HepG2 (cell line): ENCODE measurements around the gene MISFA. TPM values are rescaled to one million over a fixed set of nuclear protein-coding genes. Genes with fewer than 3 reads are reported as not detected.
A peak's percentile ranks its signal among the peaks of the same experiment; 100 is the strongest.

Source experiments
- ASH2L ChIP-seq: fragments of 300-600, 200-600 bp; sonication (generic); IDR thresholded peaks from 2 replicates; pipeline ENCODE4 v1.7.0; 2017; ENCODE audit warnings: low read depth, mild to moderate bottlenecking, moderate library complexity, mixed read lengths, low read length; ENCODE audit not compliant: insufficient read length
- BRCA1 ChIP-seq: sonication (generic); formaldehyde crosslinking; IDR thresholded peaks from 2 replicates; pipeline ENCODE4 v1.4.0; 2020; ENCODE audit warnings: missing genetic modification reagents
- DNMT3B ChIP-seq: conservative IDR thresholded peaks from 2 replicates; pipeline ENCODE4 v1.6.1; 2016; ENCODE audit warnings: missing biosample characterization, control low read depth
- ETV5 ChIP-seq: IDR thresholded peaks from 2 replicates; pipeline ENCODE4 v1.6.1; 2018; ENCODE audit warnings: missing biosample characterization, missing genetic modification reagents, inconsistent platforms, borderline replicate concordance
- MIXL1 ChIP-seq: IDR thresholded peaks from 2 replicates; pipeline ENCODE4 v1.6.1; 2016
- RELA ChIP-seq: sonication (generic); formaldehyde crosslinking; IDR thresholded peaks from 2 replicates; pipeline ENCODE4 v1.4.0; 2020; ENCODE audit warnings: missing genetic modification reagents
- RFXANK ChIP-seq: IDR thresholded peaks from 2 replicates; pipeline ENCODE4 v1.6.1; 2016
- SP4 ChIP-seq: sonication (generic); formaldehyde crosslinking; IDR thresholded peaks from 2 replicates; pipeline ENCODE4 v1.8.1; 2023; ENCODE audit warnings: mild to moderate bottlenecking, missing genetic modification reagents
- XBP1 ChIP-seq: sonication (generic); formaldehyde crosslinking; IDR thresholded peaks from 2 replicates; pipeline ENCODE4 v1.5.0; 2020; ENCODE audit warnings: missing genetic modification reagents
- ZKSCAN1 ChIP-seq: fragments of 150-350 bp; IDR thresholded peaks from 2 replicates; pipeline ENCODE4 v1.6.1; 2014; ENCODE audit warnings: low read length
- ZNF101 ChIP-seq: sonication (generic); formaldehyde crosslinking; IDR thresholded peaks from 2 replicates; pipeline ENCODE4 v1.4.0; 2020; ENCODE audit warnings: mild to moderate bottlenecking, low read depth, missing genetic modification reagents, borderline replicate concordance
- ZNF644 ChIP-seq: IDR thresholded peaks from 2 replicates; pipeline ENCODE4 v1.6.1; 2016; ENCODE audit warnings: low read depth
- ZNF780A ChIP-seq: sonication (generic); formaldehyde crosslinking; IDR thresholded peaks from 2 replicates; pipeline ENCODE4 v1.8.0; 2022; ENCODE audit warnings: mild to moderate bottlenecking, missing genetic modification reagents, moderate library complexity
- ZNF839 ChIP-seq: sonication (generic); formaldehyde crosslinking; IDR thresholded peaks from 2 replicates; pipeline ENCODE4 v1.4.0; 2020; ENCODE audit warnings: missing genetic modification reagents, mild to moderate bottlenecking, borderline replicate concordance
- polyA plus RNA-seq, 8 experiments: library from polyadenylated mRNA; depleted of rRNA in 3 of 8; stranded (reverse) in 7 of 8; unstranded in 1 of 8; fragments of >200 nt; fragmentation: Illumina TruSeq in 4 of 8; extraction: Trizol in 4 of 8; gene quantifications; 2 replicates each; pipeline versions ENCODE4 v1.2.1 to v1.2.3, GENCODE V29; 2011 to 2016; ENCODE audit warnings: low read depth in 4 of 8, missing spikeins in 1 of 8, mixed read lengths in 1 of 8; ENCODE audit not compliant: insufficient read depth in 1 of 8
- total RNA-seq, 5 experiments: library from RNA; depleted of rRNA; stranded (reverse); fragments of >200 nt; fragmentation: Illumina TruSeq; extraction: Trizol; gene quantifications; 2 replicates each; pipeline ENCODE4 v1.2.3, GENCODE V29; 2016; ENCODE audit warnings: low read depth in 1 of 5
- TF ChIP-seq, protein P1 (sequence below): sonication (generic); formaldehyde crosslinking; IDR thresholded peaks from 2 replicates; pipeline ENCODE4 v1.9.0; 2021; ENCODE audit warnings: mild to moderate bottlenecking, missing genetic modification reagents
- TF ChIP-seq, protein P2 (sequence below): sonication (generic); formaldehyde crosslinking; IDR thresholded peaks from 2 replicates; pipeline ENCODE4 v1.5.0; 2020; ENCODE audit warnings: missing genetic modification reagents, mild to moderate bottlenecking, borderline replicate concordance
- TF ChIP-seq, protein P3 (sequence below): sonication (generic); formaldehyde crosslinking; conservative IDR thresholded peaks from 2 replicates; pipeline ENCODE4 v1.4.0; 2020; ENCODE audit warnings: missing genetic modification reagents
- TF ChIP-seq, protein P4 (sequence below): sonication (generic); formaldehyde crosslinking; conservative IDR thresholded peaks from 2 replicates; pipeline ENCODE4 v1.8.0; 2022; ENCODE audit warnings: low read depth, missing genetic modification reagents

MISFA gene
- total and polyA plus RNA-seq, 2 of the 13 experiments (the other 11 are each of a cell fraction or from before 2014, with no cell fraction given): 1.4 to 5.4 TPM

GRCh38 chr11:18588297-18589252 is 11.0 kb upstream of the MISFA start, which contains the start of gene UEVLD (continued):
- peak; percentile 89 for TF ChIP-seq ETV5 (CRISPR knock-in tag)
- TF ChIP-seq RFXANK (CRISPR knock-in tag): 0 out of 2 replicates have a peak, but pooled peaks have one; percentile 40
- TF ChIP-seq, protein P1, sequence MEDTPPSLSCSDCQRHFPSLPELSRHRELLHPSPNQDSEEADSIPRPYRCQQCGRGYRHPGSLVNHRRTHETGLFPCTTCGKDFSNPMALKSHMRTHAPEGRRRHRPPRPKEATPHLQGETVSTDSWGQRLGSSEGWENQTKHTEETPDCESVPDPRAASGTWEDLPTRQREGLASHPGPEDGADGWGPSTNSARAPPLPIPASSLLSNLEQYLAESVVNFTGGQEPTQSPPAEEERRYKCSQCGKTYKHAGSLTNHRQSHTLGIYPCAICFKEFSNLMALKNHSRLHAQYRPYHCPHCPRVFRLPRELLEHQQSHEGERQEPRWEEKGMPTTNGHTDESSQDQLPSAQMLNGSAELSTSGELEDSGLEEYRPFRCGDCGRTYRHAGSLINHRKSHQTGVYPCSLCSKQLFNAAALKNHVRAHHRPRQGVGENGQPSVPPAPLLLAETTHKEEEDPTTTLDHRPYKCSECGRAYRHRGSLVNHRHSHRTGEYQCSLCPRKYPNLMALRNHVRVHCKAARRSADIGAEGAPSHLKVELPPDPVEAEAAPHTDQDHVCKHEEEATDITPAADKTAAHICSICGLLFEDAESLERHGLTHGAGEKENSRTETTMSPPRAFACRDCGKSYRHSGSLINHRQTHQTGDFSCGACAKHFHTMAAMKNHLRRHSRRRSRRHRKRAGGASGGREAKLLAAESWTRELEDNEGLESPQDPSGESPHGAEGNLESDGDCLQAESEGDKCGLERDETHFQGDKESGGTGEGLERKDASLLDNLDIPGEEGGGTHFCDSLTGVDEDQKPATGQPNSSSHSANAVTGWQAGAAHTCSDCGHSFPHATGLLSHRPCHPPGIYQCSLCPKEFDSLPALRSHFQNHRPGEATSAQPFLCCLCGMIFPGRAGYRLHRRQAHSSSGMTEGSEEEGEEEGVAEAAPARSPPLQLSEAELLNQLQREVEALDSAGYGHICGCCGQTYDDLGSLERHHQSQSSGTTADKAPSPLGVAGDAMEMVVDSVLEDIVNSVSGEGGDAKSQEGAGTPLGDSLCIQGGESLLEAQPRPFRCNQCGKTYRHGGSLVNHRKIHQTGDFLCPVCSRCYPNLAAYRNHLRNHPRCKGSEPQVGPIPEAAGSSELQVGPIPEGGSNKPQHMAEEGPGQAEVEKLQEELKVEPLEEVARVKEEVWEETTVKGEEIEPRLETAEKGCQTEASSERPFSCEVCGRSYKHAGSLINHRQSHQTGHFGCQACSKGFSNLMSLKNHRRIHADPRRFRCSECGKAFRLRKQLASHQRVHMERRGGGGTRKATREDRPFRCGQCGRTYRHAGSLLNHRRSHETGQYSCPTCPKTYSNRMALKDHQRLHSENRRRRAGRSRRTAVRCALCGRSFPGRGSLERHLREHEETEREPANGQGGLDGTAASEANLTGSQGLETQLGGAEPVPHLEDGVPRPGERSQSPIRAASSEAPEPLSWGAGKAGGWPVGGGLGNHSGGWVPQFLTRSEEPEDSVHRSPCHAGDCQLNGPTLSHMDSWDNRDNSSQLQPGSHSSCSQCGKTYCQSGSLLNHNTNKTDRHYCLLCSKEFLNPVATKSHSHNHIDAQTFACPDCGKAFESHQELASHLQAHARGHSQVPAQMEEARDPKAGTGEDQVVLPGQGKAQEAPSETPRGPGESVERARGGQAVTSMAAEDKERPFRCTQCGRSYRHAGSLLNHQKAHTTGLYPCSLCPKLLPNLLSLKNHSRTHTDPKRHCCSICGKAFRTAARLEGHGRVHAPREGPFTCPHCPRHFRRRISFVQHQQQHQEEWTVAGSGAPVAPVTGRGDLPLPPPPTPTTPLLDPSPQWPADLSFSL (CRISPR knock-in tag): no peak
- no peak for TF ChIP-seq MIXL1 (CRISPR knock-in tag)
- TF ChIP-seq ASH2L: peak; percentile 93
- TF ChIP-seq BRCA1: 0 out of 2 replicates have a peak, but pooled peaks have one; percentile 57
- TF ChIP-seq ZNF780A (CRISPR knock-in tag): no peak
- TF ChIP-seq RELA (CRISPR knock-in tag): no peak
- peak; percentile 77; the same call in 1 of the 2 replicates for TF ChIP-seq DNMT3B (CRISPR knock-in tag)
- TF ChIP-seq, protein P2, sequence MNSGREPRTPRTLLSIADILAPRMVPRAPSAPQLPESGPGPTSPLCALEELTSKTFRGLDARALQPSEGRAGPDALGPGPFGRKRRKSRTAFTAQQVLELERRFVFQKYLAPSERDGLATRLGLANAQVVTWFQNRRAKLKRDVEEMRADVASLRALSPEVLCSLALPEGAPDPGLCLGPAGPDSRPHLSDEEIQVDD (CRISPR knock-in tag): no peak
- TF ChIP-seq, protein P3, sequence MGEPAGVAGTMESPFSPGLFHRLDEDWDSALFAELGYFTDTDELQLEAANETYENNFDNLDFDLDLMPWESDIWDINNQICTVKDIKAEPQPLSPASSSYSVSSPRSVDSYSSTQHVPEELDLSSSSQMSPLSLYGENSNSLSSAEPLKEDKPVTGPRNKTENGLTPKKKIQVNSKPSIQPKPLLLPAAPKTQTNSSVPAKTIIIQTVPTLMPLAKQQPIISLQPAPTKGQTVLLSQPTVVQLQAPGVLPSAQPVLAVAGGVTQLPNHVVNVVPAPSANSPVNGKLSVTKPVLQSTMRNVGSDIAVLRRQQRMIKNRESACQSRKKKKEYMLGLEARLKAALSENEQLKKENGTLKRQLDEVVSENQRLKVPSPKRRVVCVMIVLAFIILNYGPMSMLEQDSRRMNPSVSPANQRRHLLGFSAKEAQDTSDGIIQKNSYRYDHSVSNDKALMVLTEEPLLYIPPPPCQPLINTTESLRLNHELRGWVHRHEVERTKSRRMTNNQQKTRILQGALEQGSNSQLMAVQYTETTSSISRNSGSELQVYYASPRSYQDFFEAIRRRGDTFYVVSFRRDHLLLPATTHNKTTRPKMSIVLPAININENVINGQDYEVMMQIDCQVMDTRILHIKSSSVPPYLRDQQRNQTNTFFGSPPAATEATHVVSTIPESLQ (CRISPR knock-in tag): no peak; the same call in 1 of the 2 replicates
- peak; percentile 66; the same call in 1 of the 2 replicates for TF ChIP-seq ZNF839 (CRISPR knock-in tag)
- TF ChIP-seq XBP1 (CRISPR knock-in tag): no peak; the same call in 1 of the 2 replicates
- no peak for TF ChIP-seq ZKSCAN1
- no peak for TF ChIP-seq ZNF101
- TF ChIP-seq SP4 (CRISPR knock-in tag): peak; percentile 84
- TF ChIP-seq ZNF644: no peak
- TF ChIP-seq, protein P4, sequence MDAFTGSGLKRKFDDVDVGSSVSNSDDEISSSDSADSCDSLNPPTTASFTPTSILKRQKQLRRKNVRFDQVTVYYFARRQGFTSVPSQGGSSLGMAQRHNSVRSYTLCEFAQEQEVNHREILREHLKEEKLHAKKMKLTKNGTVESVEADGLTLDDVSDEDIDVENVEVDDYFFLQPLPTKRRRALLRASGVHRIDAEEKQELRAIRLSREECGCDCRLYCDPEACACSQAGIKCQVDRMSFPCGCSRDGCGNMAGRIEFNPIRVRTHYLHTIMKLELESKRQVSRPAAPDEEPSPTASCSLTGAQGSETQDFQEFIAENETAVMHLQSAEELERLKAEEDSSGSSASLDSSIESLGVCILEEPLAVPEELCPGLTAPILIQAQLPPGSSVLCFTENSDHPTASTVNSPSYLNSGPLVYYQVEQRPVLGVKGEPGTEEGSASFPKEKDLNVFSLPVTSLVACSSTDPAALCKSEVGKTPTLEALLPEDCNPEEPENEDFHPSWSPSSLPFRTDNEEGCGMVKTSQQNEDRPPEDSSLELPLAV: no peak
